Posterior cingulate gyrus (tissue), 11 donors: ENCODE data around the gene CCDC93.
"Not testable (repeated sequence)": the region's sequence is repeated elsewhere in the genome, so short reads cannot be mapped to it uniquely, and the experiment has no call there.

Source experiments
- DNase-seq, 10 donors: peaks; one replicate each; pipeline versions ENCODE4 v3.0.0 to v3.0.0-alpha.2; 2020 to 2021; ENCODE audit warnings: mixed read lengths in 3 of 10
- intact Hi-C: fragments of 100-400 bp; cut with DNase I; formaldehyde crosslinking; loops from one replicate; pipeline ENCODE4 v1.15.1; 2023

The CCDC93 gene

GRCh38 chr2:118046634-118047210 lies 32.9 kb upstream of the CCDC93 start:
- no peak for DNase-seq
- intact Hi-C loops: loop anchor here (2.0 kb wide), 1 partner anchor 808 kb away; no protein-coding TSS in a partner anchor

GRCh38 chr2:118045286-118045685 lies 31.4 kb upstream of the CCDC93 start:
- DNase-seq: no peak
- intact Hi-C loops: no loop called here

DNA sequence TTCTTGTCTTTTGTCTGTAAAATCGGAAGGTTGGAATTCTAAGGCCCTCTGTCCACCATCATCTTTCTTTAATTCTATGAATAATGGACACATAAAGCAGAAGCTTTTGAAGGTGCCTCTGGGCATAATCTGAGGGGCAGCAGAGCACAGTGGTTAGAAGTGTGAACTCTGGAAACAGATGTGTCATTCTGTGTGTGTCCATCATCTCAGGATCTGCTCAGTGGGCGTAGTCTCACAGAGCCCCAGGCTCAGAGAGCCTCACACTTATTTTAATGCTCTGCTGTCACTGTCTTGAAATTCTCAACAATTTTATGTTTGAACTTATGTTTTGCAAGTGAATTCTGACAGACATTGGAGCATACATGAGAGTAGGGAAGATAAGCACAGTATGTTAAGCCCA lies 31.0 kb upstream of the CCDC93 start:
- intact Hi-C loops: no loop called here
- no peak for DNase-seq

DNA sequence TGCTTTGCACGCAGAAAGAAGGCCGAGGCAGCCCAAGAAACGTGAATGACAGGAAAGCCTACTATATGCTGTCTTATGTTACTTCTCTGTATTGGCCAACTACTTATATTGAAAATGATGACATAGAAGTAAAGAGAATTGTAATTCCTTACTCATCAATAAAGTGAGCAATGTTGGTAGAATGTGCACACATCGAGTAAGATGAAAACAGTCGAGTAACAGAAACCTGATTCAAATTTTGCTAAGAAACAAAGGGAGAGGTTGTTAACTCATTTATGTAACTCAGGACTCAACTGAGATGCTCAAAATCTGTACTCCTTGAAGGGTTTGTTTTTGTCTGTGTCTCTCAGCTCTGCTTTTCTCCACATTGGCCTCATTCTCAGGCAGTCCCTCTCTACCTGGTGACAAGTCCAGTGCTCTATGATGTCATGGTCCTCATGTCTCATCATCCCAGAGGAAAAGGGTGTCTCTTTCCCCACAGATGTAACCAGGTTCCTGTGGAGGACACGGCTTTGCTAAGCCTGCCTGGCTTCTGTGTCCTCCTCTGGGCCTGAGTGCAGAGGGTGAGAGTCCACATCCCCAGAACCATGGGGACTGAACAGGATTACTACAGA lies 30.3 kb upstream of the CCDC93 start:
- DNase-seq: no peak
- intact Hi-C loops: no loop called here

- intact Hi-C loops: no loop called here
- DNase-seq: no peak
These were observed 27.0 kb upstream of the CCDC93 start for GRCh38 chr2:118040891-118041290.

DNA sequence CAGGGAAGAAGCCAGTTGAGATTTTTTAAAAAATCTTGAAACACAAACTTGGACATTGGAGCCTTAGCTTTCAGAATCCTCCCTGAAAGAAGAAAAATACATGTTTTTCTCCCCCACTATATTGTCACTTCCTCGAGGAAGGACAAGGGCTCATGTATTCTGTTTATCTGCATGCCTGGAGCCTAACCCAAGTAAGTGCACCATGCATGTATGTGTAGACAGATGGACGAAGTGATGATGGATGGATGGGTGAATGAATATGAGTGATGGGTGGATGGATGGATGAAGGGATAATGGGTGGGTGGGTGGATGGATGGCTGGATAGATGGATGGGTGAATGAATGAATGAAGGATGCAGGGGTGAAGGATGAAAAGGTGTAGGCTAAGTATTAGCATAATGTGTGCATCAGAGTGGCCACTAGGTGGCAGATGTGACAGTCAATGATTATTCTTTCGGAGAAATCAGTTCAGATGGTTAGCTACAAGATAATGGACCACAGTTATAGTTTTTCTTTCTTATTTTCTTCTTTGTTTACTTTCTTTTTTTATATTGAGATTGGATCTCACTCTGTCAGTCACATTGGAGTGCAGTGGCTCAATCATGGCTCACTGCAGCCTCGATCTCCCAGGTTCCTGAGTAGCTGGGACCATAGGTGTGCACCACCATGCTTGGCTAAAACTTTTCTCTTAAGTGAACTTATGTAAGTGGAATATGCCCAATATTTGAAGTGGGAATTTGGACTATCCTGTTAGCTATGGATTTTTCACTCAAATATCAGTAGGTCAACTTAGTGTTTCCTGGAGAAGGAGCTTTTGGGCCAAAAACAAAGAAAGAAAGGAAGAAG lies 18.5 kb upstream of the CCDC93 start:
- intact Hi-C loops: no loop called here
- DNase-seq: peak in 4 of 10 donors; percentile 21 to 43 (median 35)

DNA sequence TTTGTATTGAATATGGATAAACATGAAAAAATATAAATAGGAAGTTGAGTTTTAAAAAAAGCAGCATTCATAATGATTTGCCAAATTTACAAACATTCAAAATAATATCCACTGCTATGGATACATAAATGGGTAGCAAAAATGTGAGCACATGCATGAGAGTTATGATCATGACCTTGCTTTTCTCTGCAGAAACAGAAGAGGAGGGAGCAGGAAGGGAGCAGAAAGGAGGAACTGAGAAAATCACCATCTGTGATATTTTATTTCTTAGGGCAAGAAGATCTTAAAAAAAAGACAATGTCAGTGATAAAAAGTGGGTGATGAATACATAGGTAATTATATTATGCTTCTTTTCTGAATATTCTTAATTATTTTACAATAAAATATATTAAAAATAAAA lies 17.7 kb upstream of the CCDC93 start:
- no peak for DNase-seq
- intact Hi-C loops: no loop called here

DNA sequence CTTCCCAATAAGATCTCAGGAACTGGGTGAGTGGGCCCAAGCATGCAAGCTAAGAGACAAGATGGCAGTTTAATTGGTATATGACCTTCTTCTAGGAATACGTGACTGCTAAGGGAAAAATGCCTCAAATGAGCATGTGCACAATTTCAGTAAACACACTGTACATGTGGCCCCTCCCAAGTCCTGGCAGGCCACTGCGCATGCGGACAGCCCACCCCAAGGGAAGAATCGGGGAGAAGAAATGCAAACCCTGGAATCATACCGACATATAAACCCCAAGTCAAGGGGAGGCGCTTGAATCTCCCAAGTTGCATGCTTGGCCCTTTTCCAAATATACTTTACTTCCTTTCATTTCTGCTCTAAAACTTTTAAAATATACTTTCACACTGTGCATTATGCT lies 15.2 kb upstream of the CCDC93 start:
- DNase-seq: no peak
- intact Hi-C loops: no loop called here

GRCh38 chr2:118021356-118021755 lies 7.5 kb upstream of the CCDC93 start:
- DNase-seq: no peak
- intact Hi-C loops: no loop called here

GRCh38 chr2:118019821-118020220 lies 6.0 kb upstream of the CCDC93 start:
- DNase-seq: no peak

GRCh38 chr2:118016911-118017310 lies 3.0 kb upstream of the CCDC93 start:
- no peak for DNase-seq
- intact Hi-C loops: no loop called here

More at GRCh38 chr2:118019821-118020220, 6.0 kb upstream of the CCDC93 start:
- intact Hi-C loops: no loop called here

- intact Hi-C loops, DNase-seq: not testable (repeated sequence)
These were observed 1.9 kb upstream of the CCDC93 start for GRCh38 chr2:118015761-118016160.

GRCh38 chr2:118014492-118014824 lies 588 bp upstream of the CCDC93 start:
- DNase-seq: peak in 1 of 10 donors; percentile 78
- intact Hi-C loops: no loop called here

GRCh38 chr2:118013221-118013723 lies 598 bp downstream of the CCDC93 start:
- intact Hi-C loops: no loop called here
- peak in 9 of 10 donors; percentile 6 to 87 (median 32) for DNase-seq

DNA sequence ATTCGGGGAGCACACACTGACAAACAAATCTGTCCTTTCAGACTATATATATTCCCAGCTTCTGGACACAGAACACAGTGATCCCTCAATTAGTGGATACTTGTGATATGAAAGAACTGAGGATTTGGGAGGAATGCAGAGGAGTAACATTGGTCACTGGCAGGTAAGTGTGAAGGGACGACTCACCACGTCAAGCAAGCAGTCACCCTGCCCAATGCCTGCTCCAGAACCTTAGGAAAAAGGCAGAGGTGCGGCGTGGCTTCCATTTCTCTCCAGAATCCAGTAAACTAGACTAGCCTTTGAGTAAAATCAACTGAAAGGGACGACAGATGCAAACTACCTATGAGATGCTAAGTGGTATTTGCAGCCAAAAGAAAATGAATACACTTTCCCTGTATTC lies 1.1 kb downstream of the CCDC93 start:
- no peak for DNase-seq
- intact Hi-C loops: no loop called here

DNA sequence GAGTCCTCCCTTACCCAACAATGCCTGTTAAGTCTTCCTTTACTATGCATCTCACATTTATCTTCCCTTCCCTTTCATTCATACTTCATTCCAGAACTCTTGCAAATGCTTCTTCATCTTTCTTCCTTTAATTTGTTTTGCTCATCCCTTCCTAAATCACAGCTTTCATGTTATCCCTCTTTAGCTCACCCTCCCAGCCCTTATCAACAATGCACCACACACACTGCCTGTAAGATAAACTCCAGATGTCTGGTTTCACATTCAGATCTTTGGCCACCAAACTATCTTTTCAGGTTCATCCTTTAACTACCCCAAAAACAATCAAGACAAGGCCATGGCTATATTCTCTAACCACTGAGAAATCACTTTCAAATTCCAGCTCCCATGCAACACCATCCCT lies 3.4 kb downstream of the CCDC93 start:
- intact Hi-C loops: no loop called here

GRCh38 chr2:118006861-118007260 lies 7.0 kb downstream of the CCDC93 start:
- intact Hi-C loops: no loop called here
- no peak for DNase-seq

More for the DNA sequence above, 3.4 kb downstream of the CCDC93 start:
- DNase-seq: no peak

GRCh38 chr2:118006326-118006725 lies 7.5 kb downstream of the CCDC93 start:
- no peak for DNase-seq
- intact Hi-C loops: no loop called here

DNA sequence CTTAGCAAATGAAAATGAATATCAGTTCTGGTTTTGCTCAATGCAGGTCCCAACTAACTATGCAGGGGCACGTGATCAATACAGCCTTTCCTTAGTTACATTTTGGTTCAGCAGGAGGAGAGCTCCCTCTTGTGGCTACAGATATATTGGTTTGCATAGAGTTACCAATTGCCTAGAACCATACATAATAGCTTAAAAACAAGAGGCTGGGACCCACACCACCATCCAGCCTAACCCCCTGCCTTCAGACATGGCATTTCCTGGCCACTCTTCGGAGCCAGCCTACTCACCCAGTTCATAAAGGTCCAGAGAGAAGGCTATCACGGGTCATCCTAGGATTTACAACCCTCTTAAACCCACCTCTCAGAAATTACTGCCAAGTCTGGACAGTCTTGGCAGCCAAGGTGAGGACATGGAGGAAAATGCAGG lies 10.5 kb downstream of the CCDC93 start:
- intact Hi-C loops: loop anchor here (1.0 kb wide), 2 partner anchors 167 to 189 kb away; partner anchors contain the start of gene DDX18
- peak in 4 of 10 donors; percentile 27 to 80 (median 40) for DNase-seq

DNA sequence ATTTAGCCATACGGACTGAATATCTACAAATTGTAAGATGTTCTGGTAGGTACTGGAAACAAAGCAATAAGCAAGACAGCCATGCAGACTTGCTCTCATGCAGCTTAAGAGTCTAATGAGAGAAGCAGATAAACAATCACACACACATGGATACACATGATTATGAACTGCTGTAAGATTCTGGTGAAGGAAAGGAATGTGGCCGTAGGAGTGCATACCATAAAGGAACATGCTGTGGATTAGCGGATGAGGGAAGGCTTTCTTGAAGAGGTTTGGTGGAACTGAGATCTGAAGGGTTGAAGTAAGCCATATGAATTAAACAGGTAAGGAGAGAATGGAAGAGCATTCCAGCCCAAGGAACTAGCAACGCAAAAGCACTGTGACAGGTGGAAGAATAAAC lies 13.8 kb downstream of the CCDC93 start:
- no peak for DNase-seq
- intact Hi-C loops: no loop called here

- intact Hi-C loops: no loop called here
- DNase-seq: no peak
These were observed 15.9 kb downstream of the CCDC93 start for GRCh38 chr2:117997872-117998454.
